Measurements from ENCODE around the gene C11orf16. TPM values are rescaled to one million over a fixed set of nuclear protein-coding genes. Genes with fewer than 3 reads are reported as not detected.
"Not testable (repeated sequence)": the region's sequence is repeated elsewhere in the genome, so short reads cannot be mapped to it uniquely, and the experiment has no call there.

Gene C11orf16, protein sequence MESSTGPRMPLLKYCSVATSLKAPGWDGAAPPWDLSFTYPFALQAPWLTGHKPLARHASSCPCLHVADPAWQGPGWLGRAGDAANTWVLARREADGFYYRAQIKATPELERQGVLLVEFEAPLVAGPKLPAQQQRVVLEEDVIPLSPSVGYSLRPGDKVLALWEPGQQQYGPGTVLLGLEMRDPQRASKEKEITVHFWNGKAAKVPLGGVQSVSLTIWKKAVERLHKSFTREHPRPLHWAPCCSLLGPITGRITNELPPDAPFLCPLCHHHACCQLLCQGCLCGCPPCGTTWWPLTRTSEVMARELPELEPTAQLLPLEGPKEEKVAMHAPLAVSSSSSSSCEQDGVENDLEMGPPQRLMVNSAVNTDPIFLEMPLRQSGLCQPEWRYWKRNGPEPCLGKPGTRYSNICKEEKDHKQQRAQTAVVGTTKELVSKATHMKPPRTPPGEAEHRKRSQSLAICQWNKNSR
- not detected in 2 replicates for total RNA-seq (2014; rRNA removed; shearing (Covaris generic))

DNA sequence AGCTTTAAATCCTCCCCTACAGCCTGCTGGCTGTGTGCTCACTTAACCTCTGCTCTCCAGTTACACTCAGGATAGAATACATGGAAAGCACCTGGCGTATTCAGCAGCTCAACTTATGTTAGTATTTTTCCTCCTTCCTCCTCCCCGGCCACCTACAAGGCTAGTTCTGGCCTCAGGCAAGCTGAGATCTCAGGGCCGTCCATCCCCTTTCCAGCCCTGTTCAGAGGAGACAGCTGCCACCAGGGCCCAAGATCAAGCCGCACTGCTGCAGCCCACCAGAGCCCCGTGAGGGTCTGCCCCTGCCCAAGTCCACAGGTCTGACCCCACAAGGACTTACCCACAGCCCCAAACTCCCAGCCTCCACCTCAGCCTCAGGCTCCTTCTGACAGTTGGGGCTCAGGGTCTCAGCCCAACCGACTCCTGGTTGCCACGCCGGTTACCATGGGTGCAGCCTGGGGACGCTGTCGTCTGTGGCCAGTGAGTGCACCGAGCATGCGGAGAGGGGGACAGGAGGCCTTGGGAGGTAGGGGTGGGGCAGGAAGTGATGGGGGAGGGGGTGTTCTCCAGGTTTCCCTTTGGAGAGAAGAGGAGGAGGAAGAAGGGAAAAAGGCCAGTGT is at the start of gene C11orf16:
TSS of gene C11orf16 (minus strand) at position 384 of the 617 bp plus-strand sequence. CDS start 639 bp downstream, outside the sequence.
- DNase-seq (ENCODE audit: low spot score): no peak

DNA sequence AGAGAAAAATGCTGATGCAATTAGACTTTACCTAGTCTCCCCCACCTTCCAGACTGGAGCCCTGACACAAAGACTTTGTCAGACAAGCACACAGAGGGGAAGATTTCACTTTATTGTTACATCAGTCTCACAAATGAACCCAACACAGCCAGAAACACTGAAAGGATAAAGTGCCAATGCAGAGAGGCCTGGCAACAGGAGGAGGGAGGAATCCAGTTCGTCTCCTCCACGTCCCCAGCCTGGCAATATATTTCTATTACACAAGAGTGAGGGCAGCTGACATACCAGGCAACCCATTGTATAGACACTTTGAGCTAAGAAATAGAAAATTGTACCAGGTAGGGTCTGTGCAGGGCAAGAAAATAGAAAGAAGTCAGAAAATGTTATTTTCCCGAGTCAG is 47.7 kb upstream of the C11orf16 start:
- DNase-seq (ENCODE audit: low spot score): no peak

DNA sequence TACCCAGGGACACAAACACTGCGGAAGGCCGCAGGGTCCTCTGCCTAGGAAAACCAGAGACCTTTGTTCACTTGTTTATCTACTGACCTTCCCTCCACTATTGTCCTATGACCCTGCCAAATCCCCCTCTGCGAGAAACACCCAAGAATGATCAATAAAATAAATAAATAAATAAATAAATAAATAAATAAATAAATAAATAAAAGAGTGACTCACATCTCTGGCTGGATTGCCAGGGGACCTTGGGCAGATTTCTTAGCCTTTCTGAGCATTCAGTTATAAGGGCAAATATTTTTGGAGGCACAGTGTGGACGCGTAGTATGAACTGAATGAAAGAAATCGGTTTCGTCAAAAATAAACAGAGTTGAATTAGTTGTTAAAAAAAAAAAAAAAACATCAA is 46.6 kb upstream of the C11orf16 start:
- not testable (repeated sequence) for DNase-seq (ENCODE audit: low spot score)

DNA sequence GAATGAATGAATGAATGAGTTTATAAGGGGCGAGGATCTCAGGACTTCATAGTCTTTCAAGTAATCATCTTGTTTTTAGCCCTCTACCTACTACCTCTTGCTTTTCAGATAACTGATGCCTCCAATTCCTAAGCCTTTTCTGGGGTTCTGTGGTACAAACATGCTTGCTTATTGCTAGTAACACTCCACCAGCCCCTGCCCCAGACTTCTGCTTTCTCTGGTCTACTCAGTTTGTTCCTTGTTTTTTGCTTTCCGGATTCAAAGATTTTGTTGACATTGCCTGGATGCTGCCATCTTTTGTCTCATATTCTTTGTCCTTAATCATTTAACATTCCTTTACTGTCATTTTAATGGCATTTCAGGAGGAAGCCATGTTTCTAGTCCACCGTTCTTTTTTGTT is 40.4 kb upstream of the C11orf16 start:
- no peak for DNase-seq (ENCODE audit: low spot score)

DNA sequence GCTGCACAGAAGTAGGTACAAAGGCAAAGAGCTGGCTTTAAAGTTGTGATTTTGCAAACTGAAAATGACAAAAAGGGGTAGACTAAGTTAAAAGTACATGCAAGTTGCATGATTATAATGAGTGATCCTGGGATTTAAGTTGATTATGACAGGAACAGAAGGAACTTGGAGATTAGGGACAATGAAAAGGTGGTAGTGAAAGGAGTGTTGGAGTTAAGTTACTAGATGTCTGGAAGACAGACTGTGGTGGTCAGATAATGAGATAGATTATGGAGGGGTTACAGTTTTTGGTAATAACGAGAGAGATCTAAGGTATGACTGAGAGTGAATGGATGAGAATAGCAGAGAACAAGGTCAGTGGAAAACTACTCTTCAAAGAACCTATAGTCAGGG is 39.2 kb upstream of the C11orf16 start:
- no peak for DNase-seq (ENCODE audit: low spot score)

DNA sequence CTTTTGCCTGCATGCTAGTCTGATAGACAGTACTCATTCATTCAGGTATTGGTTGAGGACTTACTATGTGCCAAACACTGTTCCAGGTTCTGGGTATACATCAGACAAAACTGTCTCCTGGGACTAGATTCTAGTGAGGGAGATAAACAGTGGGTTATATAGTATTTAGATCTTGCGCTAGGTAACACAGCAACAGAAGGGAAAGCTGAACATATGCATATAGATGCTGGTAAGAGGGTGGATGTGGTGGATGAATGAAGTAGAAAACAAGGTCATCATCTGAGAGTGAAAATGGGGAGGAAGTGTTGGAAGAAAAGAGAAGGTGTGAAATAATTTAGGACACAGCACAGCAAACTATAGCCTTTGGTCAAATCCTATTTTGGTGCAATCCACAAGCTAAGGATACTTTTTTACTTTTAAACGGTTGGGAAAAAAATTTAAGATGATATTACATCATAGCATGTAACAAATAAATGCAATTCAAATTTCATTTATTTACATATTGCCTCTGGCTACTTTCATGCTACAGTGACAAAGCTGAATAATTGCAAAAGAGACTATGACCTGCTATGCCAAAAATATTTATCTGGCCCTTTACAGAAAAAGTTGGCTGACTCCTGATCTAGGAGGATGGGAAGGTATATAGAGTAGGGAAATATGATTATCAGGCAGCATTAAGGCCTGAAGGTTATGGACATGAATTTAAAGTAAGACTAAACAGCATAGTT is 38.6 kb upstream of the C11orf16 start:
- no peak for DNase-seq (ENCODE audit: low spot score)

DNA sequence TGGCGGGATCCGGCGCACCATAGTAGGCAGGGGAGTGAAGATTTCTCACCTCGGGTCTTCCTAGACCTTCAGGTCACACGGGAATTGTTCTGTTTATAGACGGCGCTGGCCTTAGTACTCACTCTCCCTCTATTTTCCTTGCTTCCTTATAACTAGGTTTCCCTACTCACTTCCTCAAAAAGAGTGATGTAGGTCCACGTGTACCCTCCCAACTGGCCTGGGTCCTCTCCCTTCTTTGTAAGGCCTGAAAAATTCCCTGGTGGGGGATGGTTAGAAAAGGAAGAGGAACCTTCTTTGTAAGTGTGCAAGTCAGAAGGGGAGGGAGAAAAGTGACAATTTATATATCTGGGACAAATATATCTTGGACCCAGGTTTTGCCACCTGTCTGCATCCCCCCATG is 34.4 kb upstream of the C11orf16 start:
- DNase-seq (ENCODE audit: low spot score): no peak

DNA sequence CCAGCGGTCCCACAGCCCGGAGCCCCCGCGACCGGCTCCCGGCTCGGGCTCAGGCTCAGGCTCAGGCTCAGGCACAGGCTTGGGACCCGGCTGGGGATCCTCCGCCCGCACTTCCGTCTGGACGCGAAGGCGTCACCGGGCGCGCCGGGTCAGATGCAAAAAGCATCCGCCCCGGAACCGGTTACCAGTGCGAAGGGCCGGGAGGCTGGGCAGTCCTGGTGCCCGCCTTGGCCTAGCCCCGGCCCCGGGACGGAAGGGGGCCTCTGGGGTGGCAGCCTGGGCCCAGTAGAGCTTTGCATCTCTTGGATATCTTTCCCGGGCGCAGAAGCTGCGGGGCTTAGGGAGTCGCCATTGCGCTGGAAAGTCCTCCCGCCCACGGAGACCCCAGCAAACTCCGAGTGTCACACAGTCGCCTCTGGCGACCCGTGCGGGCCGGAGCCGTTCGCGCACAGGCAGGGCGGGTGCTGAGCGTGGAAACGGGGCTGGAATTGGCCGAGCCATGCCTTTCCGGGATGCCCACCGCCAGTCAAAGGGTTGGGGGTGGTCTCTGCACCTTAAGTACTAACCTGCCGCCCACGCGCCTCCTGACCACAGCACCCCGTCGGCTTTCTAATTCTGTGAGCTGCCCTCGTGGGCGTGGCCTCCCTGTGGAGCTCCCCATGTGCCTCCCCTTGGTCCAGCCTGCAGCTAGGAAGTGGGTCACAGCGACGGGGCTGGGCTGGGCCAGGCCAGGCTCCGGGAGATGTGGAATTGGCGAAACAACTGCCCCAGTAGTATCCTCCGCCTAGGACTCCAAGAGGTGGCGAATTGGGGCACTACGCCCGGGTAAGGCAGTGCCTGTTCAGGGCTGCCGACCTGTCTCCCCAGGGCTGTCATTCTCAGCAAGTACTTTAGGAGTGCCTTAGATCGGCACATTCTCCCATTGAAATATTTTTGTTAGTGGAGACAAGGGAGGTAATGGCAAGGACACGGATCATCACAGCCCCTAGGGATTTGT is 31.9 kb upstream of the C11orf16 start, which contains the start of gene TMEM9B:
TSS of gene TMEM9B (minus strand) at position 119 of the 997 bp plus-strand sequence. CDS start 129 bp downstream, outside the sequence.
- DNase-seq (ENCODE audit: low spot score): peak; percentile 96

DNA sequence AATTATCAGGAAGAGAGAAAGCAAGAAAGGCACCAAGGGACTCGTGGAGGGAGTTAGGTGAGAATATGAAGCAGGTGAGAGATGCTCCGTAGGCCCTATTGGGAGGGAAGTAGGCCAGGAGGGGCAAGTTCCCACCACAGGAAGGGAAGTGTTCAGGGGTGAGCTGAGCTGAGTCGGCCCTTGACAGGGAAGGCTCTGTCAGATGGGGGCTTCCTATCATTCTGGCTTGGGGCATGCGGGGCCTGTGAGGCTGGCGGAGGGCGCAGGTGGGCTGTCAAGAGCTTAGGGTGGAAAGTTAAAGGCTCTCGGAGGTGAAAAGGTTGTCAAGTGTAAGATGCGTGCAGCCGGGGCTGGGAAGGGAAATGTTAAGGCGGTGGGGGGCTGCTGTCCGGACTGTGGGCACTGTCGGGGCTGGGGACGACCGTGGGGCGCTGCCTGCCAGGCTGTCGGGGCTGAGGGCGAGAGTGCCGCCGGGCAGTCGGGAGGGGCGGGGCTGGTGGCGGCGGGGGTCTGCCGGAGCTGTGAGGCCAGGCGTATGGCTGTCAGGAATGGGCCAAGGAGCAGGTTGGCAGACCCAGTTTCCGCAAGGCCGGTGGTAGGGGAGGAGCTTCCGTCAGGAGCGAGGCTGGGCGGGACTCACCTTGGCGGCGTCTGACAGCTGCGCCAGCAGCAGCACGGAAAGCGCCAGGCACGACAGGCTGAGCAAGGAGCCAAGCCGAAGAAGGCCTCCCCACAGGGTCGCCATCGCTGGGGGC is 31.0 kb upstream of the C11orf16 start:
- peak; percentile 91 for DNase-seq (ENCODE audit: low spot score)

DNA sequence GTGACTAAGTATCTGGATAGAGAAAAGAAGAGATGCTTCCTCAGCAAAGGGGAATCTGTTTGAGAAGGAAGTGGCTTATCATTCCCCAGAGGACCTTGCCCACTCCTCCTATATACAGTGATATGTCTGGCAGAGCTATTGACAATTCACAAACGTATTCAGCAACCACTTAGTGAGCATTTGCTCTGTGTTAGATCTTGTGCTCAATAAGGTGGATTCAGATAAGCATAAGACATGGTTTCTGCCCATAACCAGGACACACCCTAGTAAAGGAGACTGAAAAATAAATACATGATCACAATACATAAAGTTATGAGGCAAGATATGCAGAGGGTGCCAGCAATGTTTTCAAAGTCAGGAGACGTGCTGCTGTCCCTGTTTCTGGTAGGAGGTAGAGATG is 30.1 kb upstream of the C11orf16 start:
- DNase-seq (ENCODE audit: low spot score): no peak

DNA sequence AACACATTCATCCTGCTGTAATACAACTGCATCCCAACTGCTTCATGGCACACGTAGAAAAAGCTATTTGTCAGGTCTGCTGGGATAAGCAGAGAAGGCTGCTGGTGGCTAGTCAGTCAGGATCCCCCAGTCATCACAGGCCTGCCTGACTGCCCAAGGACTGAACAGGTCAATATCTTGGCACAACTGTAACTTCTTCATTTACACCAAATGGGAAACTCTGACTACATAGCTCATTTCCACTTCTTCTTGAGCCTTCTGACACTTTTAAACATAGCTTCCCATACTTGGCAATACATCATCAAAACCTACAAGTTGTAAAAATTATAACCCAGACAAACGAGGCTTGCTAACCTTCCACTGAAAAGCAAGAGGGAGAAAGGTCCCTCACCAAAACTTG is 28.7 kb upstream of the C11orf16 start:
- DNase-seq (ENCODE audit: low spot score): no peak

DNA sequence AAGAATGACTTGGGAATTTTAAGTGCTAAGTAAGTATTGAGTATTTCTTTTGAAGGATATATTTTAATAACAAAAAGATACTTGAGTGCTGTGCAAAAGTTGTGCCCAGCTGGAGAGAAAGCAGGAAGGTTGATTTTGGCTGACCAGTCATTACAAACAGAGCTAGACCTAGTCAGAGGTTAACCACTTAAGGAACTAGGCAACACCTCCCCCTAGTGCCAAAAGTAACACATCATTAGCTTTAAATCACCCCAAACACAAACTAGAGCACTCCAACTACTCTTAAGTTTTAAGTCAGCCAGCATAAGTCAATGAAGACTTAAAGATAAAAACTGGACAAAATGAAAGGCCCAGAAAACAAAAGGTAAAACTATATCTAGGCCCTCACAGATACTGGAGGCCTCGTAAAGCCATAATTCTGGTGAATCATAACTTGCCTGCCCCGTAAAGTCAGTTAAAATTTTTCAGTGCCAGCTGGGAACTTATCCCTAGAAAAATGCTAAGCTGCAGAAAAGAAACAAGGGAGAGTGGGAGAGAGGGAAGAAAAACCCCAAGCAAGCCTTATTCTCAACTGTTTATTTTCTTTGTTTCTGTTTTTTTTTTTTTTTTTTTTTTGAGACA is 26.9 kb upstream of the C11orf16 start:
- peak; percentile 83 for DNase-seq (ENCODE audit: low spot score)

DNA sequence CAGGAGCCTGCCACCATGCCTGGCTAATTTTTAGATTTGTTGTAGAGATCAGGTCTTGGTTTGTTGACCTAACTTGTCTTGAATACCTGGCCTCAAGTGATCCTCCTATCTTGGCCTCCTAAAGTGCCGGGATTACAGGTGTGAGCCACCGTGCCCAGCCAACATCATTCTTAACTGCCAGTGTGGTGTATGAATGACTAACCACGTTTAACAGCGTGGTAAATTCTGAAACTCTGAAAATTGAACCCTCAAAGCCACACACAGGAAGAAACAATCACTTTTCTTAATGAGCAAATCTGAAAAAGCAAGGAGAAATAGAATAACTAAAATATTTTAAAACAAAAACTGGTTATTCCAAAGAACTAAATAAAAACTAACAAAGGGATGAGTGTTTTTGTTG is 24.1 kb upstream of the C11orf16 start:
- no peak for DNase-seq (ENCODE audit: low spot score)

DNA sequence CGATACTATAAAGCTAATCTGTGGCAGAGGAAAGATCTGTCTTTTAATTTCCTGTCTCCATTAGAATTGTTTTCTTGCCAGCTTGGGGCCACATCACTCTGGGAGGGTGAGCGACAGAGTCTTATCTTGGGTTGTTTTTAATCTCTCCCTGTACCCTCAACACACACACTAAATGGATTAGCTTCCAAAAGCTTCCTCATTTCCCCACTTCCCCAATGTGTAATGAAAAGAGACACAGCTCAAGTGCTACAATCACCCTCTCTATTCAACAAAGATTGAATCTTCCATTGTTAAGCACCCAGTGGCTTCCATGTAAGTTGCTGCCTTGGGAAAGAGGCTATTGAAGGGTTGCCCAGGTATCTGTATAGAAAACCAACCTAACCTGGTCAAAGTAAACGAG is 16.1 kb upstream of the C11orf16 start:
- DNase-seq (ENCODE audit: low spot score): no peak

DNA sequence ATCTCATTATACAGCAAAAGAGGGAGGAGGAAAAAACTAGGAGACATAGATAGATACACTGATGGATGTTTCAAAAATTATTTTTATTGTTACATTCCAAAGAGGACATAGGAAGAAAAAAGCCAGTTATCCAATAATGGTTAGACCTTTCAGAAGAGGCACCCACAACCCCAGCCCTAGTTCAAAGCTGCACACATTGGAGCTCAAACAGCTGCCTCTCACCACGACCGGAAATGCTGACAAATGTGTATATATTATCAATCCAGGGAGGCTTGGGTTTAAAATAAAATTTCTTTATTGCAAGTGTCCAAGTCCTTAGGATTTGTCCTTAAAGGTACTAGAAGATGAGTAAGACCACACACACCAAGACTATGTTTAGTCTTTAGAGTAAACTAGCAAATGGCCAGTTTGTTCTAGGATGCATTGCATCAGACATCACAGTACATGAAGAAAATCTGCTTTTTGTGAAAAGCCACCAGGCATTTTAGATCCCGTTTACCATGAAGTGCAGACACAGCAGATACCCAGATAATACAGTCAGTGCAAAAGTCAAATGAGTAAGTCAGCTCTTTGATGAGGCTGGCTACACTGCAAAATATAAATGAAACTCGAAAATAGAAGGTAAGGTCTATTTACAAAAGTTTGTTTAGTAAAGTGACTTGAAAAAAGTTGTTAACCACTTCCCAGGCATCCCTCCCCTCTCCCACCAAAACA is 14.6 kb upstream of the C11orf16 start:
- DNase-seq (ENCODE audit: low spot score): no peak

DNA sequence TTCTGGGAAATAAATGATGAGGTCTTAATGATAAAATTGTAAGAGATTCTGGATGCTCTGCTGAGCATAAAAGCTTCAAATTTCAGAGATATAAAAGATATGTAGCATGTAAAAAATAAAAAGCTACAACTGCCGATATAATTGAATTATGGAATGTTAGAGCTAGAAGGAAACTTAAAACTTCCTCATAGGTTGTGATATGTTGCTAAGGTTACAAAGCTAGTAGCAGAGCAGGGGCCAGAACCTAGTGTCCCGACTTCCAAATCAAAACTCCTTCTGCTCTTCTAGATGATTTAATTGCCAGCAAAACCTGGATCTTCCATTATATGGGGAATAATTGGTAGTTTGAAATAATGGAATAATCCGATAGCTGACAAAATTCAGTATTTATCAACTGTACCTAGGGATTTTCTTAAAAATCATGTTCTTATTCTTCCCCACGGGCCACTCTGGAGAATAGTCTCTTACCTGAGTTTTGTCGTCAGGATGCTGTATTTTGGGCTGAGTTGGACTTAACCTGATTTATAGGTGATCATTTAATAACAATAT is 9.8 kb upstream of the C11orf16 start, which contains the start of gene ASCL3:
TSS of gene ASCL3 (minus strand) at position 499 of the 549 bp plus-strand sequence. CDS start 4,855 bp downstream, outside the sequence.
- DNase-seq (ENCODE audit: low spot score): no peak

DNA sequence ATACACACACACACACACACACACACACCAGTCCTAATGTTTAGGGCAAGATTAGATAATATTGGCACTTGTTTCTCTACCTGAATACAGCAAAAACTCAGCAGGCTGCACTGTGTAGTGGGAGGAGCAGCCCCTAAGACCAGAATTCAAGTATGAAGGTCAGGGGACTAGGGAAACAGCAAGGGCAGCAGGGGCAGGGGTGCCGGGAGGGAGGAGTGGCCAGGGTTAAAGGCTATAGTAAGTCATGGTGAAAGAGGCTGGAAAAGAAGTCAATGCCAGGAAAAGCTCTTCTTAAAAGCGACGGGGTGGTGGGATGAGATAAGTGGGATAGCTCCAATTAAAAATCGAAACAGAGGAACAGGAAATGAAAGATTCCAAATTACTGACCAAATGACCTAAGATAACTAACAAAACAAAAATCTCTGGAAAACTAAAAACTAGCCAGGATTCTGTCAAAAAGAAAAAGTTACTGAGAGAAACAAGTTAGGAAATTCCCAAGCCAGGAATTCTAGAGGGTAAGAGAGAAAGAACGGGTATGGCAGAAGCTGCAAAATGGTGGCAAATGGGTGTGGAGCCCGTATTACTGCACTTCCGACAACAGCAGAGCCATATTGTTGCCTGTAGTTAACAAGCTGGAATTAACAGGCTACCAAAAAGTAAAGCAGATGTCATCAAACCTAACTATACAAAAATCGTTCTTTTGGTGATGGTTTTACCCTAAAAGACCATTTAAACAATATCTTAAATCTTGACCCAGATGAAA is 8.8 kb upstream of the C11orf16 start:
- DNase-seq (ENCODE audit: low spot score): no peak

DNA sequence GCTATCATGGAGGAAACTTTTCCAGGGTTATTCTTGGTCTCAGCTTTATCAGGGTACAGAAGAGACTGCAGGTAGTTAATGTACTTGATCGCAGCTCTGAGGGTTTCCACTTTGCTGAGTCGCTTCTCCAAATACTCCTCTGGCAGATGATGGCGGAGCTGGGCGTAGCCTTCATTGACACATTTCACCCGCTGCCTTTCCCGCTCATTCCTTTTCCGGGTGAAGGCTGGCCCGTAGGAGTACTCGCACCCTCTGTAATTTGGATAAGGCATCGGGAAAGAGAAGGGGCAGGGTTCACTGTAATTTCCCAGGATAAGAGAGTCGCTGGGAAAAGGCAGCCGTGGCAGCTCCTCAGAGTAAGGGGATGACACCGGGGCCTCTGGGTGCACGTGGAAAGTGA is 4.9 kb upstream of the C11orf16 start:
- DNase-seq (ENCODE audit: low spot score): no peak
